Activated CD4-positive, alpha-beta memory T cell treated with anti-CD3 and anti-CD28 coated beads, Interleukin-2, amount 10 ng/mL, durations not matched to agents 7 days and 5 days (primary cell): ENCODE measurements around the gene PON3. TPM values are rescaled to one million over a fixed set of nuclear protein-coding genes. Genes with fewer than 3 reads are reported as not detected.
"Not testable (repeated sequence)": the region's sequence is repeated elsewhere in the genome, so short reads cannot be mapped to it uniquely, and the experiment has no call there.

ENCODE experiments used
- CTCF ChIA-PET: fragments of 350-600 bp; sonication (Branson Sonifier 250); formaldehyde crosslinking; loops from one replicate; lab custom pipeline; 2021; ENCODE audit warnings: antibody characterized with exemption, inconsistent platforms; lab: Charles Lee
- POLR2A ChIA-PET: fragments of 350-600 bp; sonication (Branson Sonifier 250); formaldehyde crosslinking; loops from one replicate; lab custom pipeline; 2021; ENCODE audit warnings: antibody characterized with exemption; lab: Charles Lee
- DNase-seq: peaks from one replicate; pipeline ENCODE4 v3.0.0-alpha.2; 2020
- H3K27ac Mint-ChIP-seq: one replicate; pipeline ENCODE4 v1.8.0; 2021; ENCODE audit warnings: mild to moderate bottlenecking, mixed read lengths
- H3K27me3 Mint-ChIP-seq: one replicate; pipeline ENCODE4 v1.8.0; 2021; ENCODE audit warnings: mixed read lengths
- H3K36me3 Mint-ChIP-seq: one replicate; pipeline ENCODE4 v1.8.0; 2021; ENCODE audit warnings: low read depth, mixed read lengths
- H3K4me1 Mint-ChIP-seq: one replicate; pipeline ENCODE4 v1.8.0; 2021; ENCODE audit warnings: mixed read lengths
- H3K4me3 Mint-ChIP-seq: one replicate; pipeline ENCODE4 v1.8.0; 2021; ENCODE audit warnings: mild to moderate bottlenecking, mixed read lengths
- H3K9me3 Mint-ChIP-seq: one replicate; pipeline ENCODE4 v1.8.0; 2021; ENCODE audit warnings: mixed read lengths
- total RNA-seq, 2 experiments: library from RNA; stranded (reverse); gene quantifications; one replicate each; pipeline ENCODE4 v1.2.3, GENCODE V29; 2021

PON3 gene
- total RNA-seq, 2 experiments from 2014 or later: not detected

GRCh38 chr7:95404316-95404865, 8.2 kb upstream of the PON3 start:
- DNase-seq: no peak
- no peak overlapping the region for H3K27ac Mint-ChIP-seq
- H3K4me1 Mint-ChIP-seq: no peaks in the 10 kb centered on the region
- ChIA-PET POLR2A (no interaction called here), CTCF (no interaction called here)
- H3K27me3 Mint-ChIP-seq: peaks cover 5% of the 10 kb centered on the region
- no peaks in the 10 kb centered on the region for H3K9me3 Mint-ChIP-seq
- H3K4me3 Mint-ChIP-seq: no peak overlapping the region
- H3K36me3 Mint-ChIP-seq: no peaks in the 10 kb centered on the region

- H3K36me3 Mint-ChIP-seq: no peaks in the 10 kb centered on the region
- no peak for DNase-seq
- H3K9me3 Mint-ChIP-seq: no peaks in the 10 kb centered on the region
- ChIA-PET POLR2A (no interaction called here), CTCF (no interaction called here)
- peaks cover 4% of the 10 kb centered on the region for H3K4me1 Mint-ChIP-seq
- peaks cover 33% of the 10 kb centered on the region for H3K27me3 Mint-ChIP-seq
- no peak overlapping the region for H3K4me3 Mint-ChIP-seq
- no peak overlapping the region for H3K27ac Mint-ChIP-seq
Observed at GRCh38 chr7:95398155-95398940, 2.2 kb upstream of the PON3 start.

- H3K27me3 Mint-ChIP-seq: peaks cover 36% of the 10 kb centered on the region
- CTCF ChIA-PET: no interaction called here
- H3K27ac Mint-ChIP-seq: no peak overlapping the region
Observed at GRCh38 chr7:95397381-95397780, 1.2 kb upstream of the PON3 start.

GRCh38 chr7:95395755-95396135, 430 bp downstream of the PON3 start:
- no peak for DNase-seq
- Mint-ChIP-seq H3K4me1 (peaks cover 4% of the 10 kb centered on the region), H3K27ac (no peak overlapping the region), H3K9me3 (no peaks in the 10 kb centered on the region), H3K36me3 (no peaks in the 10 kb centered on the region), H3K4me3 (no peak overlapping the region), H3K27me3 (peaks cover 36% of the 10 kb centered on the region)
- ChIA-PET POLR2A (no interaction called here), CTCF (interaction anchor here (0.8 to 1.2 kb wide), 5 partner anchors 14 to 34 kb away, joined by 3 to 4 read pairs (median 3); no protein-coding TSS in a partner anchor)

More at GRCh38 chr7:95397381-95397780, 1.2 kb upstream of the PON3 start:
- POLR2A ChIA-PET: no interaction called here
- H3K4me3 Mint-ChIP-seq: no peak overlapping the region
- H3K4me1 Mint-ChIP-seq: peaks cover 4% of the 10 kb centered on the region
- DNase-seq: no peak
- H3K36me3 Mint-ChIP-seq: no peaks in the 10 kb centered on the region
- no peaks in the 10 kb centered on the region for H3K9me3 Mint-ChIP-seq

- Mint-ChIP-seq H3K27ac (no peak overlapping the region), H3K4me1 (peaks cover 4% of the 10 kb centered on the region), H3K27me3 (peaks cover 31% of the 10 kb centered on the region), H3K9me3 (no peaks in the 10 kb centered on the region), H3K4me3 (no peak overlapping the region), H3K36me3 (no peaks in the 10 kb centered on the region)
- ChIA-PET POLR2A (no interaction called here), CTCF (no interaction called here)
- DNase-seq: no peak
Observed at GRCh38 chr7:95394370-95394769, 1.8 kb downstream of the PON3 start.

- no peak for DNase-seq
- Mint-ChIP-seq H3K4me3 (no peak overlapping the region), H3K4me1 (peaks cover 1% of the 10 kb centered on the region), H3K9me3 (no peaks in the 10 kb centered on the region), H3K27me3 (peaks cover 24% of the 10 kb centered on the region), H3K36me3 (no peaks in the 10 kb centered on the region), H3K27ac (no peak overlapping the region)
- ChIA-PET CTCF (no interaction called here), POLR2A (no interaction called here)
Observed at GRCh38 chr7:95391761-95392160, 4.4 kb downstream of the PON3 start.

- no peak for DNase-seq
- ChIA-PET CTCF (no interaction called here), POLR2A (no interaction called here)
- Mint-ChIP-seq H3K36me3 (no peaks in the 10 kb centered on the region), H3K9me3 (peaks cover 5% of the 10 kb centered on the region), H3K4me3 (no peak overlapping the region), H3K27me3 (peaks cover 11% of the 10 kb centered on the region), H3K4me1 (no peaks in the 10 kb centered on the region), H3K27ac (no peak overlapping the region)
Observed at GRCh38 chr7:95389516-95389915, 6.7 kb downstream of the PON3 start.

GRCh38 chr7:95379457-95379856, 16.7 kb downstream of the PON3 start:
- H3K27ac Mint-ChIP-seq, H3K9me3 Mint-ChIP-seq, H3K4me3 Mint-ChIP-seq, H3K4me1 Mint-ChIP-seq, CTCF ChIA-PET, DNase-seq, POLR2A ChIA-PET, H3K36me3 Mint-ChIP-seq, H3K27me3 Mint-ChIP-seq: not testable (repeated sequence)

- Mint-ChIP-seq H3K9me3 (no peaks in the 10 kb centered on the region), H3K4me1 (no peaks in the 10 kb centered on the region), H3K27ac (no peak overlapping the region), H3K4me3 (no peak overlapping the region), H3K36me3 (no peaks in the 10 kb centered on the region), H3K27me3 (no peaks in the 10 kb centered on the region)
- DNase-seq: no peak
- POLR2A ChIA-PET: no interaction called here
- CTCF ChIA-PET: no interaction called here
Observed at GRCh38 chr7:95376632-95377400, 19.4 kb downstream of the PON3 start.

- no peak overlapping the region for H3K27ac Mint-ChIP-seq
- no peaks in the 10 kb centered on the region for H3K4me1 Mint-ChIP-seq
- ChIA-PET CTCF (no interaction called here), POLR2A (no interaction called here)
- DNase-seq: no peak
- no peaks in the 10 kb centered on the region for H3K9me3 Mint-ChIP-seq
- no peaks in the 10 kb centered on the region for H3K36me3 Mint-ChIP-seq
- H3K27me3 Mint-ChIP-seq: no peaks in the 10 kb centered on the region
- no peak overlapping the region for H3K4me3 Mint-ChIP-seq
Observed at GRCh38 chr7:95375591-95376257, 20.5 kb downstream of the PON3 start.

GRCh38 chr7:95373323-95373722, 22.9 kb downstream of the PON3 start:
- Mint-ChIP-seq H3K36me3 (no peaks in the 10 kb centered on the region), H3K27ac (no peak overlapping the region), H3K9me3 (no peaks in the 10 kb centered on the region), H3K27me3 (peaks cover 3% of the 10 kb centered on the region), H3K4me3 (no peak overlapping the region), H3K4me1 (no peaks in the 10 kb centered on the region)
- CTCF ChIA-PET: no interaction called here
- DNase-seq: no peak
- POLR2A ChIA-PET: no interaction called here

- ChIA-PET CTCF (no interaction called here), POLR2A (no interaction called here)
- Mint-ChIP-seq H3K36me3 (no peaks in the 10 kb centered on the region), H3K9me3 (no peaks in the 10 kb centered on the region), H3K27ac (no peak overlapping the region), H3K4me1 (no peaks in the 10 kb centered on the region), H3K27me3 (peaks cover 3% of the 10 kb centered on the region), H3K4me3 (no peak overlapping the region)
- no peak for DNase-seq
Observed at GRCh38 chr7:95368235-95368634, 27.9 kb downstream of the PON3 start.

GRCh38 chr7:95367606-95368005, 28.6 kb downstream of the PON3 start:
- H3K9me3 Mint-ChIP-seq: no peaks in the 10 kb centered on the region
- no peak for DNase-seq
- CTCF ChIA-PET: no interaction called here
- peaks cover 3% of the 10 kb centered on the region for H3K27me3 Mint-ChIP-seq
- no peak overlapping the region for H3K4me3 Mint-ChIP-seq
- POLR2A ChIA-PET: no interaction called here
- no peaks in the 10 kb centered on the region for H3K4me1 Mint-ChIP-seq
- H3K36me3 Mint-ChIP-seq: no peaks in the 10 kb centered on the region
- no peak overlapping the region for H3K27ac Mint-ChIP-seq
